ENCODE results near the gene DIABLO.

DNA sequence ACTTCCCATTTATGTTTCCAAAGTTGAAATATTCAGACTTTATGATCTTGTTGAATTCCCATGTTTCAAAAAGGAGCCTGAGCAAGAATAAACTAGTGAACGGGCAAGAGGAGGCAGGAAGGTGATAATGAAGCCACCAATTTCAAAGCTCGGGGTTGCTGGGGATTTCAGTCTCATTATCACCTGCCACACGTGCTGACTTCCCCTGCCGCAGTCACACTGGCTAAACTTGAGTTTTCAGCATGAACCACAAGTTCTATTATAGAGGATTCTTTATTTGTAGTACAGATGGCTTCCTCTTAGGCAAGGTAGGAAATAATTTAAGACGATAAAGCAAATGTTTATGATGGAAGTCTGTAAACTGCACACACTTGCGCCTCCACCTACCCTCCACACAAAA, 18.1 kb upstream of the DIABLO start:
- TF ChIP-seq, protein P1, sequence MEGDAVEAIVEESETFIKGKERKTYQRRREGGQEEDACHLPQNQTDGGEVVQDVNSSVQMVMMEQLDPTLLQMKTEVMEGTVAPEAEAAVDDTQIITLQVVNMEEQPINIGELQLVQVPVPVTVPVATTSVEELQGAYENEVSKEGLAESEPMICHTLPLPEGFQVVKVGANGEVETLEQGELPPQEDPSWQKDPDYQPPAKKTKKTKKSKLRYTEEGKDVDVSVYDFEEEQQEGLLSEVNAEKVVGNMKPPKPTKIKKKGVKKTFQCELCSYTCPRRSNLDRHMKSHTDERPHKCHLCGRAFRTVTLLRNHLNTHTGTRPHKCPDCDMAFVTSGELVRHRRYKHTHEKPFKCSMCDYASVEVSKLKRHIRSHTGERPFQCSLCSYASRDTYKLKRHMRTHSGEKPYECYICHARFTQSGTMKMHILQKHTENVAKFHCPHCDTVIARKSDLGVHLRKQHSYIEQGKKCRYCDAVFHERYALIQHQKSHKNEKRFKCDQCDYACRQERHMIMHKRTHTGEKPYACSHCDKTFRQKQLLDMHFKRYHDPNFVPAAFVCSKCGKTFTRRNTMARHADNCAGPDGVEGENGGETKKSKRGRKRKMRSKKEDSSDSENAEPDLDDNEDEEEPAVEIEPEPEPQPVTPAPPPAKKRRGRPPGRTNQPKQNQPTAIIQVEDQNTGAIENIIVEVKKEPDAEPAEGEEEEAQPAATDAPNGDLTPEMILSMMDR (IDR thresholded peaks at IDR 0.05), result no peak
- TF ChIP-seq POLR2A (IDR thresholded peaks at IDR 0.05), result no peak

Data from vagina (tissue), 2 donors.